ENCODE data around the gene NDRG3. TPM values are rescaled to one million over a fixed set of nuclear protein-coding genes. Genes with fewer than 3 reads are reported as not detected.

Gene NDRG3
- total RNA-seq, 1 experiment from 2014 or later = 23.6 TPM

GRCh38 chr20:36732456-36732855, 13.4 kb downstream of the NDRG3 start:
- Histone ChIP-seq H2BK5ac (ENCODE audit: insufficient read length, low read length) (no peak overlapping the region), H2BK120ac (ENCODE audit: low read depth, low read length, poor library complexity, severe bottlenecking) (no peak overlapping the region), H3T11ph (ENCODE audit: low read length) (no peak overlapping the region), H3K27ac (ENCODE audit: insufficient read length, low read depth, low read length) (no peak overlapping the region), H3K4ac (ENCODE audit: low read depth, low read length) (no peak overlapping the region), H3K9ac (ENCODE audit: extremely low read depth, insufficient read length, low read length) (no peak overlapping the region), H3K23ac (ENCODE audit: insufficient read length, low read depth, low read length) (no peak overlapping the region), H3K18ac (ENCODE audit: insufficient read length, low read depth, low read length) (no peak overlapping the region), H3K4me1 (ENCODE audit: insufficient read depth, low read length) (peaks cover 3% of the 10 kb centered on the region; the same call in 1 of the 2 replicates), H4K5ac (ENCODE audit: insufficient read length, low read depth, low read length) (no peak overlapping the region), H3K4me2 (ENCODE audit: insufficient read depth, insufficient read length, low read length) (no peak overlapping the region), H3K14ac (ENCODE audit: insufficient read depth, low read length) (no peak overlapping the region), H2BK20ac (ENCODE audit: low read depth, low read length, poor library complexity, severe bottlenecking) (no peak overlapping the region), H3K9me3 (ENCODE audit: control insufficient read depth, low read depth, low read length) (no peaks in the 10 kb centered on the region), H3K27me3 (ENCODE audit: insufficient read depth, low read length) (no peaks in the 10 kb centered on the region), H2BK12ac (ENCODE audit: insufficient read length, low read depth, low read length) (no peak overlapping the region), H4K20me1 (ENCODE audit: control insufficient read depth, insufficient read depth, insufficient read length) (no peaks in the 10 kb centered on the region), H2BK15ac (ENCODE audit: low read depth, low read length) (no peak overlapping the region), H3K56ac (ENCODE audit: insufficient read length, low read depth, low read length) (no peak overlapping the region), H3K79me2 (ENCODE audit: insufficient read depth, low read length) (no peaks in the 10 kb centered on the region), H4K8ac (replicated peaks; ENCODE audit: insufficient read length, low read depth, low read length) (no peak overlapping the region), H2AFZ (ENCODE audit: low read length) (no peak overlapping the region), H4K91ac (ENCODE audit: insufficient read length, low read depth, low read length) (no peak overlapping the region), H2AK5ac (ENCODE audit: insufficient read length, low read length) (no peak overlapping the region), H3K23me2 (ENCODE audit: insufficient read length, low read depth, low read length, poor library complexity, severe bottlenecking) (no peaks in the 10 kb centered on the region), H3K79me1 (ENCODE audit: insufficient read depth, low read depth, low read length, poor library complexity, severe bottlenecking) (no peaks in the 10 kb centered on the region)
- WGBS (ENCODE audit: extremely low coverage, insufficient read length, low lambda C conversion rate) = no CpG with 5 or more reads among the region's 1 CpG
- Mint-ChIP-seq H3K36me3 (ENCODE audit: insufficient read depth in 1 of 3, low read depth in 3 of 3) (no peaks in the 10 kb centered on the region), H3K27ac (peak overlapping the region in 2 of 3 experiments; percentile 70 to 80; a peak in 4 of 7 replicates), H3K27me3 (ENCODE audit: low read depth) (no peaks in the 10 kb centered on the region), H3K4me3 (no peak overlapping the region), H3K4me1 (peaks cover 19 to 26% of the 10 kb centered on the region in 2 experiments), H3K9me3 (no peaks in the 10 kb centered on the region)
- TF ChIP-seq CTCF (conservative IDR thresholded peaks at IDR 0.05) = no peak
- no peak for DNase-seq
